Measurements from ENCODE around the gene SHF. TPM values are rescaled to one million over a fixed set of nuclear protein-coding genes. Genes with fewer than 3 reads are reported as not detected.
"Not testable (repeated sequence)": the region's sequence is repeated elsewhere in the genome, so short reads cannot be mapped to it uniquely, and the experiment has no call there.

SHF gene
- total RNA-seq, 1 donor from 2014 or later = 61.1 TPM

GRCh38 chr15:45140557-45141250 lies 47.1 kb downstream of the SHF start:
- Mint-ChIP-seq H3K27me3 (peaks cover 26% of the 10 kb centered on the region), H3K4me3 (ENCODE audit: low read depth) (no peak overlapping the region), H3K9me3 (ENCODE audit: low read depth) (no peaks in the 10 kb centered on the region), H3K36me3 (ENCODE audit: insufficient read depth) (no peaks in the 10 kb centered on the region), H3K4me1 (ENCODE audit: low read depth) (no peaks in the 10 kb centered on the region), H3K27ac (no peak overlapping the region)
- TF ChIP-seq, protein P1, sequence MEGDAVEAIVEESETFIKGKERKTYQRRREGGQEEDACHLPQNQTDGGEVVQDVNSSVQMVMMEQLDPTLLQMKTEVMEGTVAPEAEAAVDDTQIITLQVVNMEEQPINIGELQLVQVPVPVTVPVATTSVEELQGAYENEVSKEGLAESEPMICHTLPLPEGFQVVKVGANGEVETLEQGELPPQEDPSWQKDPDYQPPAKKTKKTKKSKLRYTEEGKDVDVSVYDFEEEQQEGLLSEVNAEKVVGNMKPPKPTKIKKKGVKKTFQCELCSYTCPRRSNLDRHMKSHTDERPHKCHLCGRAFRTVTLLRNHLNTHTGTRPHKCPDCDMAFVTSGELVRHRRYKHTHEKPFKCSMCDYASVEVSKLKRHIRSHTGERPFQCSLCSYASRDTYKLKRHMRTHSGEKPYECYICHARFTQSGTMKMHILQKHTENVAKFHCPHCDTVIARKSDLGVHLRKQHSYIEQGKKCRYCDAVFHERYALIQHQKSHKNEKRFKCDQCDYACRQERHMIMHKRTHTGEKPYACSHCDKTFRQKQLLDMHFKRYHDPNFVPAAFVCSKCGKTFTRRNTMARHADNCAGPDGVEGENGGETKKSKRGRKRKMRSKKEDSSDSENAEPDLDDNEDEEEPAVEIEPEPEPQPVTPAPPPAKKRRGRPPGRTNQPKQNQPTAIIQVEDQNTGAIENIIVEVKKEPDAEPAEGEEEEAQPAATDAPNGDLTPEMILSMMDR (IDR thresholded peaks at IDR 0.05; ENCODE audit: unreplicated experiment) = no peak
- DNase-seq (ENCODE audit: low spot score, unreplicated experiment) = no peak

DNA sequence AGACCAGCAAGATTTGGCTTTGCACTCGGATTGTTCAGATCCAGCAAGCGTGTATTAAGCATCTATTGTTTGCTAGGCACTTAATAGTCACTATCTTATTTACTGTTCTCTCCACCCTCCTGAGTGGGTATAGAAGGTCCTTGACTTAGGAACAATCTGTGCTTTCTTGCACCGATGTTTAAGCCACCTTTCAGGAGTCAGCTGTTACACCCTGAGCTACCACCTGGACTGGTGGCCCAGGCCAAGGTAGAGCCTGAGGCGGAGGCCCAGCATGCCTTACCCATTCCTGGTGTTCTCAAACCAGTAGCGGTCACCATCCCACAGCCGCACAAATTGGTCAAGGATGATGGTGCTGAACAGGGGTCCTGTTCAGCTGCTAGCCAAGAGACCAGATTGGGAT lies 48.0 kb downstream of the SHF start:
- Mint-ChIP-seq H3K36me3 (ENCODE audit: insufficient read depth) (no peaks in the 10 kb centered on the region), H3K4me3 (ENCODE audit: low read depth) (no peak overlapping the region), H3K4me1 (ENCODE audit: low read depth) (no peaks in the 10 kb centered on the region), H3K27ac (no peak overlapping the region), H3K27me3 (peaks cover 24% of the 10 kb centered on the region), H3K9me3 (ENCODE audit: low read depth) (no peaks in the 10 kb centered on the region)
- no peak for DNase-seq (ENCODE audit: low spot score, unreplicated experiment)
- TF ChIP-seq, protein P1 (IDR thresholded peaks at IDR 0.05; ENCODE audit: unreplicated experiment) = no peak

- TF ChIP-seq, protein P1 (IDR thresholded peaks at IDR 0.05; ENCODE audit: unreplicated experiment) = no peak
- Mint-ChIP-seq H3K27me3 (peaks cover 27% of the 10 kb centered on the region), H3K9me3 (ENCODE audit: low read depth) (no peaks in the 10 kb centered on the region), H3K36me3 (ENCODE audit: insufficient read depth) (peaks cover 1% of the 10 kb centered on the region), H3K4me3 (ENCODE audit: low read depth) (no peak overlapping the region), H3K27ac (no peak overlapping the region), H3K4me1 (ENCODE audit: low read depth) (peaks cover 1% of the 10 kb centered on the region)
- DNase-seq (ENCODE audit: low spot score, unreplicated experiment) = no peak
These were observed 48.7 kb downstream of the SHF start for GRCh38 chr15:45138814-45139765.

DNA sequence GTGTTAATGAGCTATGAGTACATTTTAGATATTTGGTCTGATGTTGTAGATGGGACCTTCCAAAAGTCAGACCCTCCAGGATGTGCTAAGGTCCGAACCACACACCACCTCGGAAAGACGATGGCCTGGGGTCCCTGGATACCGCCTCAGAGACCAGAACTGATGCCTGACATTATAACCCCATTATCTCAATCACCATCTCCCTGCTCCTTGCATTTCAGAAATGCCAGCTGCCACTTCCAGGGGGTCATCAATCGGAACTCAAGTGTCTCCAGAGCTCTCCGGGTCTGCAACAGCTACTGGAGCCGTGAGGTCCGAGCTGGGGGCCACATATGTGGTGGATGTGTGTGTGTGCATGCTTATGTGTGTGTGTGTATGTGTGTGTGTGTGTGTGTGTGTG lies 50.1 kb downstream of the SHF start:
- H3K9me3 Mint-ChIP-seq (ENCODE audit: low read depth) = no peaks in the 10 kb centered on the region
- H3K4me1 Mint-ChIP-seq (ENCODE audit: low read depth) = peaks cover 1% of the 10 kb centered on the region
- no peak overlapping the region for H3K4me3 Mint-ChIP-seq (ENCODE audit: low read depth)
- no peak for DNase-seq (ENCODE audit: low spot score, unreplicated experiment)
- peaks cover 1% of the 10 kb centered on the region for H3K36me3 Mint-ChIP-seq (ENCODE audit: insufficient read depth)
- peaks cover 38% of the 10 kb centered on the region for H3K27me3 Mint-ChIP-seq
- TF ChIP-seq, protein P1 (IDR thresholded peaks at IDR 0.05; ENCODE audit: unreplicated experiment) = no peak
- no peak overlapping the region for H3K27ac Mint-ChIP-seq

GRCh38 chr15:45136378-45136764 lies 51.4 kb downstream of the SHF start:
- TF ChIP-seq, protein P1 (IDR thresholded peaks at IDR 0.05; ENCODE audit: unreplicated experiment) = peak; percentile 40
- no peak overlapping the region for H3K4me3 Mint-ChIP-seq (ENCODE audit: low read depth)
- DNase-seq (ENCODE audit: low spot score, unreplicated experiment) = no peak
- H3K27me3 Mint-ChIP-seq = peaks cover 49% of the 10 kb centered on the region
- peak overlapping the region; percentile 59 for H3K27ac Mint-ChIP-seq
- H3K36me3 Mint-ChIP-seq (ENCODE audit: insufficient read depth) = peaks cover 1% of the 10 kb centered on the region
- H3K4me1 Mint-ChIP-seq (ENCODE audit: low read depth) = peaks cover 5% of the 10 kb centered on the region
- no peaks in the 10 kb centered on the region for H3K9me3 Mint-ChIP-seq (ENCODE audit: low read depth)

DNA sequence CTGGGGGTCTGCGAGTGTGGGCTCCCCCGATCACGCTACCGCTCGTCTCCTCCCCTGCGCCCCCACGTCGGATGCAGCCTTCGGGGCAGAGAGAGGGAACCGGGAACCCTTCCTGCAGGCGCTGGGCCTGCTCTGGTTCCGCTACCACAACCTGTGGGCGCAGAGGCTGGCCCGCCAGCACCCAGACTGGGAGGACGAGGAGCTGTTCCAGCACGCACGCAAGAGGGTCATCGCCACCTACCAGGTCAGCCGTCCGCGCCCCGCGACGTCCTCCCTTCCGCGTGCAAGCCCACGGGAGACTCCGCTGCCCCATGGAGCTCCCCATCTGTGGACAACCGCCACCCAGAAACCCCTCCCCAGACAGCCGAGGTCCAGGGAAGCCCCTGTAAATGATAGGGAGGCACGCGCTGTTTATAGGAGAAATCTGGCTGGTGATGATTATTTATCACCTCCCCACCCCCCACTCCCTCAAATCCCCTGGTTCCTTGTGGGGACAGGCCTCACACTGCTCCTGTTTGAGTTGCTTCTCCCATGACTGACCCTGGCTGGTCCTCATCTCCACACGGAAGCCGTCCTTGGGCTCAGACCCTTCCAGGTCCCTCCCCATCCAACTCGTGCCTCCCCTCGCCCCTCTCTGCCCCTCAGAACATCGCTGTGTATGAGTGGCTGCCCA lies 51.9 kb downstream of the SHF start:
- not testable (repeated sequence) for H3K9me3 Mint-ChIP-seq (ENCODE audit: low read depth); DNase-seq (ENCODE audit: low spot score, unreplicated experiment); H3K4me1 Mint-ChIP-seq (ENCODE audit: low read depth); H3K4me3 Mint-ChIP-seq (ENCODE audit: low read depth); H3K36me3 Mint-ChIP-seq (ENCODE audit: insufficient read depth)
- H3K27me3 Mint-ChIP-seq = peaks cover 54% of the 10 kb centered on the region
- peak overlapping the region; percentile 59 for H3K27ac Mint-ChIP-seq
